Parathyroid adenoma (tissue), 2 donors: ENCODE data around the gene EAF2.

Experiments
- H2AFZ ChIP-seq: fragments of 300-600 bp; sonication (generic); one replicate; pipeline ENCODE4 v1.7.0; 2017; ENCODE audit warnings: antibody characterized with exemption, mild to moderate bottlenecking
- H3K27ac ChIP-seq: fragments of 300-600 bp; sonication (generic); one replicate; pipeline ENCODE4 v1.7.0; 2017
- H3K27me3 ChIP-seq: fragments of 300-600 bp; sonication (generic); one replicate; pipeline ENCODE4 v1.7.0; 2017; ENCODE audit warnings: low read length; ENCODE audit not compliant: control insufficient read depth, insufficient read depth
- H3K36me3 ChIP-seq: fragments of 300-600 bp; sonication (generic); one replicate; pipeline ENCODE4 v1.7.0; 2017; ENCODE audit warnings: low read length; ENCODE audit not compliant: control insufficient read depth, insufficient read depth
- H3K4me1 ChIP-seq: fragments of 300-600 bp; sonication (generic); one replicate; pipeline ENCODE4 v1.7.0; 2017; ENCODE audit warnings: control low read depth
- H3K4me2 ChIP-seq: fragments of 300-600 bp; sonication (generic); one replicate; pipeline ENCODE4 v1.7.0; 2017; ENCODE audit warnings: low read length
- H3K4me3 ChIP-seq: fragments of 300-600 bp; sonication (generic); one replicate; pipeline ENCODE4 v1.7.0; 2017; ENCODE audit warnings: low read depth, low read length
- H3K79me2 ChIP-seq: fragments of 300-600 bp; sonication (generic); one replicate; pipeline ENCODE4 v1.7.0; 2017; ENCODE audit warnings: control low read depth
- H3K9ac ChIP-seq: fragments of 300-600 bp; sonication (generic); one replicate; pipeline ENCODE4 v1.7.0; 2017; ENCODE audit warnings: mild to moderate bottlenecking
- H3K9me3 ChIP-seq: fragments of 300-600 bp; sonication (generic); one replicate; pipeline ENCODE4 v1.7.0; 2017; ENCODE audit warnings: low read length; ENCODE audit not compliant: control insufficient read depth
- TF ChIP-seq, protein P1 (sequence below): fragments of 300-600 bp; sonication (generic); IDR thresholded peaks from one replicate; pipeline ENCODE4 v1.7.0; 2017; ENCODE audit warnings: antibody characterized with exemption, mild to moderate bottlenecking
- donor health status: primary hyperparathyroidism.

EAF2 gene

DNA sequence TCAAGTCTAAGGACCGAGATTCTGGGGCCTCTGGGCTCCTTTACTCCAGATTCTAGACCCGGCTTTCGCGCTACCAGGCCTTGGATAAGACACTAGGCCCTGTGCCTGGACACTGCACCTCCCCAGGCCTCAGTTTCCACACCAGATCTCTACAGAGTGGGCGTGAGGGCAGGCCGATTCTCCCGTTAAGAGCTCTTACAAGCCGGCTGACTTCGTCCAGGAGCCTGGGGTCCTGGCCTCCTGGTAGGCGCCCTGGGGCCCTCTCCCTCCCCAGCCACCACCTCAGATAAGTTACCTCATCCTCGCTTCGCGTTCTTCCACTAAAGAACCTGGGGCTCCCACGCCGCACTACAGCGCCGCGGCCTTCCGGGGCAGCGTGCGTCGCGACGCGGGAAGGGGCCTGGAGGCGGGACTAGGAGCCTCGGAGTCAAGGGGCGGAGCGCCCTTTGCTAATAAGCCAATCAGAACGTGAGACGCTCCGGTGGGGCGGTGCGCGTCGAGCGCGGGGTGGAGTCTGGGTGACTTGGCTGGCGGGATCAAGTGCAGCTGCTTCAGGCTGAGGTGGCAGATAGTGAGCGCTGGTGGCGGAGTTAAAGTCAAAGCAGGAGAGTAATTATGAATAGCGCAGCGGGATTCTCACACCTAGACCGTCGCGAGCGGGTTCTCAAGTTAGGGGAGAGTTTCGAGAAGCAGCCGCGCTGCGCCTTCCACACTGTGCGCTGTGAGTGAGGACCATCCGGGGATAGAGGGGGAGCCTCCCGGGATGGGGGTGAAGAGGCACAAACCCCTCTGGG, at the start of gene EAF2, which contains the start of gene IQCB1:
TSS of gene EAF2 (plus strand) at position 539 of the 794 bp plus-strand sequence. CDS start at position 616, 77 bp downstream.
TSS of gene IQCB1 (minus strand) at position 390 of the 794 bp plus-strand sequence. CDS start 6,100 bp downstream, outside the sequence.
- Histone ChIP-seq H3K4me1 (no peaks in the 10 kb centered on the region), H2AFZ (peak within 1 kb of the TSS; percentile 98), H3K36me3 (no peaks in the 10 kb centered on the region), H3K27ac (peak within 1 kb of the TSS; percentile 66), H3K9me3 (no peaks in the 10 kb centered on the region), H3K4me3 (peak within 1 kb of the TSS; percentile 90), H3K79me2 (no peaks in the 10 kb centered on the region), H3K9ac (peak within 1 kb of the TSS; percentile 57), H3K4me2 (peak within 1 kb of the TSS; percentile 88), H3K27me3 (no peaks in the 10 kb centered on the region)
- TF ChIP-seq, protein P1, sequence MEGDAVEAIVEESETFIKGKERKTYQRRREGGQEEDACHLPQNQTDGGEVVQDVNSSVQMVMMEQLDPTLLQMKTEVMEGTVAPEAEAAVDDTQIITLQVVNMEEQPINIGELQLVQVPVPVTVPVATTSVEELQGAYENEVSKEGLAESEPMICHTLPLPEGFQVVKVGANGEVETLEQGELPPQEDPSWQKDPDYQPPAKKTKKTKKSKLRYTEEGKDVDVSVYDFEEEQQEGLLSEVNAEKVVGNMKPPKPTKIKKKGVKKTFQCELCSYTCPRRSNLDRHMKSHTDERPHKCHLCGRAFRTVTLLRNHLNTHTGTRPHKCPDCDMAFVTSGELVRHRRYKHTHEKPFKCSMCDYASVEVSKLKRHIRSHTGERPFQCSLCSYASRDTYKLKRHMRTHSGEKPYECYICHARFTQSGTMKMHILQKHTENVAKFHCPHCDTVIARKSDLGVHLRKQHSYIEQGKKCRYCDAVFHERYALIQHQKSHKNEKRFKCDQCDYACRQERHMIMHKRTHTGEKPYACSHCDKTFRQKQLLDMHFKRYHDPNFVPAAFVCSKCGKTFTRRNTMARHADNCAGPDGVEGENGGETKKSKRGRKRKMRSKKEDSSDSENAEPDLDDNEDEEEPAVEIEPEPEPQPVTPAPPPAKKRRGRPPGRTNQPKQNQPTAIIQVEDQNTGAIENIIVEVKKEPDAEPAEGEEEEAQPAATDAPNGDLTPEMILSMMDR: no peak

GRCh38 chr3:121786485-121786884, 48.5 kb upstream of the EAF2 start:
- Histone ChIP-seq H2AFZ (no peak overlapping the region), H3K36me3 (no peaks in the 10 kb centered on the region), H3K4me2 (no peak overlapping the region), H3K4me3 (no peak overlapping the region), H3K27me3 (no peaks in the 10 kb centered on the region), H3K9ac (no peak overlapping the region), H3K9me3 (no peaks in the 10 kb centered on the region), H3K27ac (no peak overlapping the region), H3K4me1 (no peaks in the 10 kb centered on the region), H3K79me2 (no peaks in the 10 kb centered on the region)
- TF ChIP-seq, protein P1: no peak

DNA sequence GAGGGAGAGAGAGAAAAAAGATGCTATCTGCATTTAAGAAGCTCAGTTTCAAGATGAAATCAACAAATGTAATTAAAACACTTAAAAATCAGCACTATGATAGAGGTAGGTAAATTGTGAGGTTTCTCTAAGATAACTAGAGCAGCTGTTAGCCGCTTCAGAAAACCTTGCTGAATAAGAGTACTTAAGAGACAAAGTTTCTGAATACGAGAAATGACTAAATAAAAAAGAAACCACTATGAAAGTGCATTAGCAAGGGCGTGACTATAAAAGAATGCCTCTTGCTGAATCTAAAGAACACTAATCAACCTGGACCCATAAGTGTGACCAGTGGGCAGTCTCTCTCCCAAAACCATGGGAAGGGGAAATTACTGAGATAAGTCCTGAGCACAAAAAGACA, 41.9 kb upstream of the EAF2 start:
- no peaks in the 10 kb centered on the region for H3K27me3 ChIP-seq
- no peaks in the 10 kb centered on the region for H3K4me1 ChIP-seq
- no peak overlapping the region for H3K27ac ChIP-seq
- no peak overlapping the region for H3K9ac ChIP-seq
- no peaks in the 10 kb centered on the region for H3K36me3 ChIP-seq
- H3K9me3 ChIP-seq: no peaks in the 10 kb centered on the region
- no peaks in the 10 kb centered on the region for H3K79me2 ChIP-seq
- no peak overlapping the region for H3K4me2 ChIP-seq
- H3K4me3 ChIP-seq: no peak overlapping the region
- no peak overlapping the region for H2AFZ ChIP-seq
- TF ChIP-seq, protein P1: no peak

- no peaks in the 10 kb centered on the region for H3K27me3 ChIP-seq
- H3K4me3 ChIP-seq: no peak overlapping the region
- no peaks in the 10 kb centered on the region for H3K4me1 ChIP-seq
- no peaks in the 10 kb centered on the region for H3K36me3 ChIP-seq
- no peak overlapping the region for H3K9ac ChIP-seq
- no peak overlapping the region for H2AFZ ChIP-seq
- TF ChIP-seq, protein P1: no peak
- H3K9me3 ChIP-seq: no peaks in the 10 kb centered on the region
- no peaks in the 10 kb centered on the region for H3K79me2 ChIP-seq
- no peak overlapping the region for H3K27ac ChIP-seq
- H3K4me2 ChIP-seq: no peak overlapping the region
Measured at GRCh38 chr3:121794264-121794983, 40.6 kb upstream of the EAF2 start.
